ENCODE measurements around the gene SPON1. TPM values are rescaled to one million over a fixed set of nuclear protein-coding genes. Genes with fewer than 3 reads are reported as not detected.
"Not testable (repeated sequence)": the region's sequence is repeated elsewhere in the genome, so short reads cannot be mapped to it uniquely, and the experiment has no call there.

Gene SPON1
- polyA plus RNA-seq, 2 of the 4 experiments (the other 2 are of a cell fraction) = not detected

- CTCF ChIA-PET = interaction anchor here (1.2 to 4.4 kb wide), 2 partner anchors 11 to 52 kb away, joined by 3 to 22 read pairs; no protein-coding TSS in a partner anchor
- no peak for FAIRE-seq
These were observed 20.7 kb downstream of the SPON1 start for GRCh38 chr11:13983081-13983751.

GRCh38 chr11:13984616-13985450, 22.3 kb downstream of the SPON1 start:
- 74% methylated on average over 4 of the region's 4 CpGs for WGBS (ENCODE audit: missing lambda C conversion rate)
- no peak overlapping the region for H3K27ac ChIP-seq
- H3K9me3 ChIP-seq = no peaks in the 10 kb centered on the region
- H3K4me3 ChIP-seq = no peak overlapping the region
- no peaks in the 10 kb centered on the region for H3K4me1 ChIP-seq
- CTCF ChIA-PET = interaction anchor here (4.4 kb wide), 1 partner anchor 13 kb away, joined by 22 read pairs; no protein-coding TSS in a partner anchor
- ATAC-seq (no peak), FAIRE-seq (no peak), DNase-seq (ENCODE audit: low read depth in 1 of 2, low spot score in 1 of 2) (no peak)
- POLR2A ChIA-PET = no interaction called here
- H3K4me2 ChIP-seq = no peak overlapping the region
- TF ChIP-seq USF2 (IDR thresholded peaks at IDR 0.05) = no peak
- peak; percentile 18 for TF ChIP-seq MAFK (IDR thresholded peaks at IDR 0.05; ENCODE audit: partially characterized antibody)

More at GRCh38 chr11:13983081-13983751, 20.7 kb downstream of the SPON1 start:
- Histone ChIP-seq H3K9me3 (no peaks in the 10 kb centered on the region), H3K4me2 (no peak overlapping the region), H3K4me1 (no peaks in the 10 kb centered on the region), H3K27ac (no peak overlapping the region), H3K4me3 (no peak overlapping the region)
- TF ChIP-seq RAD21 (conservative IDR thresholded peaks at IDR 0.05 in 1 of 2, IDR thresholded peaks at IDR 0.05 in 1 of 2) (no peak), HOXA7 (CRISPR knock-in tag; IDR thresholded peaks at IDR 0.05) (no peak), FOSL2 (IDR thresholded peaks at IDR 0.05) (no peak), FOSL2 (CRISPR knock-in tag; IDR thresholded peaks at IDR 0.05) (no peak), TFCP2L1 (CRISPR knock-in tag; IDR thresholded peaks at IDR 0.05) (no peak), NPAS2 (CRISPR knock-in tag; IDR thresholded peaks at IDR 0.05; ENCODE audit: borderline replicate concordance) (no peak), E2F6 (IDR thresholded peaks at IDR 0.05; ENCODE audit: borderline replicate concordance, low read depth) (no peak), MAZ (IDR thresholded peaks at IDR 0.05; ENCODE audit: borderline replicate concordance, low read depth, low read length) (no peak), HEYL (CRISPR knock-in tag; IDR thresholded peaks at IDR 0.05) (no peak), MYC (IDR thresholded peaks at IDR 0.05; ENCODE audit: borderline replicate concordance, low read length) (no peak), BCL3 (IDR thresholded peaks at IDR 0.05) (no peak), CBX8 (IDR thresholded peaks at IDR 0.05) (no peak), NFE2L2 (conservative IDR thresholded peaks at IDR 0.05; ENCODE audit: low read length) (no peak), JUN (IDR thresholded peaks at IDR 0.05) (no peak), KDM1A (IDR thresholded peaks at IDR 0.05; ENCODE audit: low read depth) (no peak), FOXS1 (CRISPR knock-in tag; IDR thresholded peaks at IDR 0.05) (no peak), RFX5 (IDR thresholded peaks at IDR 0.05) (no peak), HDAC2 (IDR thresholded peaks at IDR 0.05) (no peak)
- WGBS (ENCODE audit: missing lambda C conversion rate) = 69% methylated on average over 12 of the region's 12 CpGs
- ATAC-seq (no peak), DNase-seq (ENCODE audit: low read depth in 1 of 2, low spot score in 1 of 2) (no peak)
- POLR2A ChIA-PET = no interaction called here

GRCh38 chr11:13986695-13987094, 24.2 kb downstream of the SPON1 start:
- DNase-seq (ENCODE audit: low read depth in 1 of 2, low spot score in 1 of 2); POLR2A ChIA-PET; ATAC-seq; FAIRE-seq; H3K4me1 ChIP-seq; H3K4me2 ChIP-seq; H3K27ac ChIP-seq; CTCF ChIA-PET; H3K9me3 ChIP-seq; H3K4me3 ChIP-seq: not testable (repeated sequence)
- 65% methylated on average over 5 of the region's 5 CpGs for WGBS (ENCODE audit: missing lambda C conversion rate)

All from A549 (cell line).